ENCODE results near the gene DEFB132. TPM values are rescaled to one million over a fixed set of nuclear protein-coding genes. Genes with fewer than 3 reads are reported as not detected.

DEFB132 gene
- total and polyA plus RNA-seq, 2 of the 13 experiments (the other 11 are each of a cell fraction or from before 2014, with no cell fraction given) = not detected

GRCh38 chr20:266596-267562, 9.4 kb downstream of the DEFB132 start (continued):
- TF ChIP-seq ZNF570 (CRISPR knock-in tag; IDR thresholded peaks at IDR 0.05; ENCODE audit: borderline replicate concordance) (peak; percentile 87; the same call in 1 of the 2 replicates), ZNF777 (CRISPR knock-in tag; IDR thresholded peaks at IDR 0.05) (peak; percentile 81), ZFX (CRISPR knock-in tag; IDR thresholded peaks at IDR 0.05; ENCODE audit: low read depth) (peak; percentile 88), AKNA (CRISPR knock-in tag; IDR thresholded peaks at IDR 0.05; ENCODE audit: borderline replicate concordance) (no peak), SNAPC2 (CRISPR knock-in tag; IDR thresholded peaks at IDR 0.05) (peak; percentile 88), KDM5A (IDR thresholded peaks at IDR 0.05; ENCODE audit: borderline replicate concordance, low read length) (no peak; the same call in 1 of the 2 replicates), USF2 (IDR thresholded peaks at IDR 0.05; ENCODE audit: low read depth, low read length) (peak; percentile 19; the same call in 1 of the 2 replicates), USF2 (CRISPR knock-in tag; IDR thresholded peaks at IDR 0.05; ENCODE audit: borderline replicate concordance) (peak; percentile 62), FOXP4 (CRISPR knock-in tag; IDR thresholded peaks at IDR 0.05) (peak; percentile 73), ZNF230 (CRISPR knock-in tag; IDR thresholded peaks at IDR 0.05) (no peak; the same call in 1 of the 2 replicates)

Measured in HepG2 (cell line).